Raji (cell line): ENCODE results near the gene SELPLG.

Source experiments
- POLR2A ChIP-seq: IDR thresholded peaks from 2 replicates; pipeline ENCODE4 v1.6.1; 2011; ENCODE audit warnings: low read depth, low read length, control low read depth; ENCODE audit not compliant: insufficient read depth

The SELPLG gene

DNA sequence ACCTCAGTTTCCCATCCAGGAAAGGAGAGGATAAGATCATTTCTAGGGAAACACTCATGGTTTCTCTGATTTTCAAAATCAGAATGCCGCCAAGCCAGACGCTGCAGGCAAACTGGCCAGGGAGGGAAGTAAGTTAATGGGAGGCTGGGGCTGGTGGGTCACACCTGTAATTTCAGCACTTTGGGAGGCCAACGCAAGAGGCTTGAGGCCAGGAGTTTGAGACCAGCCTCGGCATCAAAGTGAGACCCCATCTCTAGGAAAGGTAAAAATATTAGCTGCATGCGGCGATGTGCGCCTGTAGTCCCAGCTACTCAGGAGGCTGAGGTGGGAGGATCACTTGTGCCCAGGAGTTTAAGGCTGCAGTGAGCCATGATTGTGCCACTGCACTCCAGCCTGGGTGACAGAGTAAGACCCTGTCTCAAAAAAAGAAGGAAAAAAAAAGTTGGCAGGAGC is 587 bp downstream of the SELPLG start:
- no peak for TF ChIP-seq POLR2A

DNA sequence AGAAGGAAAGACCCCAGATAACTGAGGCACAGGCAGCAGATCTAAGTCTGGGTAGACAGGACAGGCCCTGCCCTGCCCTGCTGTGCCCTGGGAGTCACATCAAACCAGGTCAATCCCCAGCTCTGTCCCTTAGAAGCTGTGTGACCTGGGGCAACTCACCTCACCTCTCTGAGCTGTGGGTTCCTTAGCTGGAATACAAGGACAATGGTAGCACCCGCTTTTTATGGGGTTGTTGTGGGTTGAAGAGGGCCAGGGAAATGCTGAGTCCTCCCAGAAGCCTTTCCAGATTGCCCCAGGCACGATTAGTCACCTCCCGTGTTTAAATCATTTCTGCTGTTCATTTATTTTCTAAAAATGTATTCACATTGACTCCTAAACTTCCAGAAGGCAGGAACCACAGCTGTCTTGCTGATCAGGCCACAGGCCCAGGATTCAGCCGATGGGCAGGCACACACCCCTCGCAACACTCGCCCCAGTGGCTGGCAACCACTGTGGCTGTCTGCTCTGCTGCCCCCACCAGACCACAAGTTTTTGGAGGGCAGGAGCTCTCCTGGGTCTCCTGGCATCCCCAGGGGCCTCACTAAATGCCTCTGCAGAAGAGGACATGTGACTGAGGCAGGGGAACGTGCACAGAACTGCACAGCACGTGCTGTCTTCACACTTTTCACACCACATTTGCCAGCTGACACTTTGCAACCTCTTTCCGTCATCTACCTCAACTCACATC is 3.0 kb downstream of the SELPLG start:
- TF ChIP-seq POLR2A = no peak

DNA sequence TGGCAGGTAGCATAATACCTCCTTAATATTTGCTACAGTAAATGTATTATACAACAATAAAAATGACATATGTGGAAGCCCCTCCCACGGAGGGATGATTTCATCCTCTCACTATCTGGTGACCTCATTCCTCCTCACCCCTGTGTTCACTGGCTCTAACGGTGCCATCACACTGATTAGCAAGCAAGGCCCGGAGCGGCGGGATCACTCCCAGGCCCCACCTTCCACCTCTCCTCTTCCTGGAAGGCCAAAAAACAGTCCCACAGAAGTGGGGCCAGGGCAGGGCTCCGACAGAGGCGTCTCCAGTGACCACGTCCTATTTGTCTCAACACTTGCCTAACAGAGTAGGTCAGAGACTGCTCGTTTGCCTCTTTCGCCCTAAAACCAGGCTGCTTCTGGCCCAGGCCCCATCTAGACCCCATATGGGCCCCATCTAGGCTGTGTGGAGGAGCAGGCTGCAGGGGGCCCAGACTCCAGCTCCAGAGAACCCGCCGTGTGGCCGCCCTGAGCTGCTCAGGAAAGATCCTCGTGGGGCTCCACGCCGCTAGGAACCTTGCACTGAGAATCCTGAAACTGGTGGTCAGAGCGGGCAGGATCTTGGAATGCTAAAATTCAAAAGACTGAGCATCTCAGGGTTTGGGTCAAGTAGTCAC is 3.7 kb downstream of the SELPLG start:
- TF ChIP-seq POLR2A = no peak

DNA sequence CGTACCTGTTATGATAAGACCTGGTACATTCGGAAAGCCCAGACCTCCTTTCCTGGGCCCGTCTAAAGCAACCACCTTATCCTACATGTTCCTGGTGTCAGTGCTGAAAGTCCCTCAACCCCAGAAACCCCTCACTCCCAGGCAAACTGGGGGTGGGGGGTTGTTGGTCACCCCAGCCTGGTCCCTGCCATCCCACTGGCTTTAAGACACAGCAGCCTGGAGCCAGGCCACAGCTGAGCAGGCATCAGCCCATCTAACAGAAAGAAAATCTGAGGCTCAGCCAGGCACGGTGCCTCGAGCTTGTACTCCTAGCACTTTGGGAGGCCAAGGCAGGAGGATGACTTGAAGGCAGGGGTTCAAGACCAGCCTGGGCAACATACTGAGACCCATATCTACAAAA is 4.5 kb downstream of the SELPLG start:
- no peak for TF ChIP-seq POLR2A

DNA sequence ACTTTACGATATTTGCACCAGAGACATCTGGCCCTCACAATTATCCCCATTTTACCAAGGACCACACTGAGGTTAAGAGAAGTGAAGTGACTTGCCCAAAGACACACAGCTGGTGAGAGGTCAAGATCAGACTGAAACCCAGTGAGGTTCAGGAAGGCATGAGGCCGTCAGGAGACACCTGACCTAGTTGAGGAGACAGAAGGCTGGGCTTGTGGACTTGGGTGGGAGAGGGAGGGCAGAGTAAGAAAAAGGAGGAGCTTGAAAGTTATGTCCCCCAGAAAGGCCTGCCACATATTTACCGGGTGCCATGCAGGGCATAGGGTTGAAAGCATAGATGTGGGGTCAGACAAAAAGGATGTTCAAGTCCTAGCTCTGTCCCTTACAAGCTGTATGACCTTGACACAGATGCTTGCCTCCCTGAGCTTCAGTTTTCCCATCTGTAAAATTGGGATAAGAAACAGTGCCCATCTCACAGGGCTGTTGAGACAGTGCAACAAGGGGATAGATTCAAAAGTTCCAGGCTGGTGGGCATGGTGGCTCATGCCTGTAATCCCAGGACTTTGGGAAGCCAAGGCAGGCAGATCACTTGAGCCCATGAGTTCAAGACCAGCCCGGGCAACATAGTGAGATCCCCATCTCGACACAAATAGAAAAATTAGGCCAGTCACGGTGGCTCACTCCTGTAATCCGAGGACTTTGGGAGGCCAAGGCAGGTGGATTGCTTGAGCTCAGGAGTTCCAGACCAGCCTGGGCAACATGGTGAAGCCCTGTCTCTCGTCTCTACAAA is 6.4 kb downstream of the SELPLG start:
- no peak for TF ChIP-seq POLR2A

DNA sequence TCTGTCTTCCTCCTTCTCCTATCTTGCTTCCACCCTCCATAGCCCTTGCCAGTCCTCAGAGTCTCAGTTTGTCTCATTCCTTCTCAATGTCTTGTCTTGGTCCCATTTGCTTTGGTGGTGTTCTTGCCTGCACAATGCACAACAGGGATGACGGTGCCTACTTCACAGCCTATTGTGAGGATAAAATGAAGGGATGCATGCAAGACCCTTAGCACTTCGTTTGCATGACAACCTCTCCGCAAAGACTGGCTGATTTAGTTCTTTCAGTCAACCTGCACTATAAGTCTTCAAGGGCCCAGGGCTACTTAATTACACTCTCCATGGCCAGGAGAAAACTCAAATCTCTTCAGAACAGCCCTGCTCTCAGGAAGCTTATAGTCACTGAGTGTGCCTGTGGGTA is 8.5 kb downstream of the SELPLG start:
- TF ChIP-seq POLR2A = no peak

DNA sequence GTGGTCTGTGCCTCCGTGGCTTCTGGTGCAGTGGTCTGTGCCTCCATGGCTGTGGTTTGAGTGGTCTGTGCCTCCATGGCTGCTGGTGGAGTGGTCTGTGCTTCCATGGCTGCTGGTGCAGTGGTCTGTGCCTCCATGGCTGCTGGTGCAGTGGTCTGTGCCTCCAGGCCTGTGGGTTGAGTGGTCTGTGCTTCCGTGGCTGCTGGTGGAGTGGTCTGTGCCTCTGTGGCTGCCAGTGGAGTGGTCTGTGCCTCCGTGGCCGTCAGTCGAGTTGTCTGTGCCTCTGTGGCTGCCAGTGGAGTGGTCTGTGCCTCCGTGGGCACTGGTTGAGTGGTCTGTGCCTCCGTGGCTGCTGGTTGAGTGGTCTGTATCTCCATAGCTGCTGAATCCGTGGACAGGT is 10.1 kb downstream of the SELPLG start:
- TF ChIP-seq POLR2A = no peak

DNA sequence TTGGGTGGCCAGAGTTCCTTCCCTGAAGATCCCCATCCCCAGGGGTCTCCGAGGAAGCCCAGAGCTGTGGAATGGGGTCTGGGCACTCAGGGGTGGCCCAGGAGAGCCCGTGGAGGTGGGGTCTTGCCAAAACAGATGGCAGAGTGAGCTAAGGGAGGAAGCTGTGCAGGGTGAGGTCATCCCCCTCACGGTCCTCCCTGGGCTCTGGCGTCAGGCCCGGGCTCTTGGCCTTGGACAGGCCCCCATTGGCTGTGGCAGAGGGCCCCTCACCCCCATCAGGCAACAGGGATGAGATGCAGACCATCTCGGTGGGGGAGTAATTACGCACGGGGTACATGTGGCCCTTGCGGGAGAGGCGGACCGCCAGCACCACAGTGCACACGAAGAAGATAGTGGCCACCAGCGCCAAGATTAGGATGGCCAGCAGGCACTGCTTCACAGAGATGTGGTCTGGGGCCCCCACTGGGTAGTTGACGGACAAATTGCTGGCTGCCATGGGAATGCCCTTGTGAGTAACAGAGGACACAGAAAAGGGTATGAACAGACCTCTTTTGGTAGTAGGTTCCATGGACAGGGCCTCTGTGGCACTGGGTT is 10.7 kb downstream of the SELPLG start:
- no peak for TF ChIP-seq POLR2A

DNA sequence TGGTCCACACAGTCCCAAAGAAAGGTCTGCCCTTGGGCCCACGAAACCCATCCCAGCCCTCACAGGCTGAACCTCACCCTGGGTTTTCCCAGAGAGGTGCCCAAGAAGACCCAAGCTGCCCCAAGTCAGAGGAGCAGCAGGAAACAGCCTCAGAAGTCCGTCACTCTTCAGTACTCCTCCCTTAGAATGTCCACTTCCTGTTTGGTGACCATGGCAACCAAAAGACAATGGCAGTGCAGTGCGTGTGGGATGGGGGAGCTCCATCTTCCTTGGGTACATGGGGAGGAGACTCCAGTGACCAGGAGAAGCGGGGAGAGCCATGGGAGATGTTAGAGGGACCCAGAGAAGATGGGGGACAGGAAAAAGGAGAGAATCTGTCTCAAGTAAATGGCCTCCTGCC is 11.3 kb downstream of the SELPLG start:
- TF ChIP-seq POLR2A = no peak

DNA sequence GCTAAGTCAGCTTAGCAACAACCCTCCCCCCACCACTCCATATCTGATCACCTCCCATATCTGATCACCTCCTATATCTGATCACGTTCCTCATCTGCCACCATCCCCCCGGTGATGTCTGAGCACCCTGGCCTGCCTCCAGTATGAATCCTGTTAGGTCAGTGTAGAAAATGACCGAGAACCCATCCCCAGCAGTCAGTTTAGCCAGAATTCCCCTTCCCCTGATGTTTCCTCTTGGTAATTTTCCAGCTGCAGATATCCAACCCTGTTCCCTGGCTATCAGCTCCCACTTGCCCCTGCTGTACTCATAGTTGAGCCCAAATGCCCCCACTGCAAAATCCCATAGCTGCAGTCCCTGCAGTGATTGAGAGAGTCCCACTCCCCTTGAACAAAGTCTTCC is 12.5 kb downstream of the SELPLG start:
- no peak for TF ChIP-seq POLR2A

DNA sequence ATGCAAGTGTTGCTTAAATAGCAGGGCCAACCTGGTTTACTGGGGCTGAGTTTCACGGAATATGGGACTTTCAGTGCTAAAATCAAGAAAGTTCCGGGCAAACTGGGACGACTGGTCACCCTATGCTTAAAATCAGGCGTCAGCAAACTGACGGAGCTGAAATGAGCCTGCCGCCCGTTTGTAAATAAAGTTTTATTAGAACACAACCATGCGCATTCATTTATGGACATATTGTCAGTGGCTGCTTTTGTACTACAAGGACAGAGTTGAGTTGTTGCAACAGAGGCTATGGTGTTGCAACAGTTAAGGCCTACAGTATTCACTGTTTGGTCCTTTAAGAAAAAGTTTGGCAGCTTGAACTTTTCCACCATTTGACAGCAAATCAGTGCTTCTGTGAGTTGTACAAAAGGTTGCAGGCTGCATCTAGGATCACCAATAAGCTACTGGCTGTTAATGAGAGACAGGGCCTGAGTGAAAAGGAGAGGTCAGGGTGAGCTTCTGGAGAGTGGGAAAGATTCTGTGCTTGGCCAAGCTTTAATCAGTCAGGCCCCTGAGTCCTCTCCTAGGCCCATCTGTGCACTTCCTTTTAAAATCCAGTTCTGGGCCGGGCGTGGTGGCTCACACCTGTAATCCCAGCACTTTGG is 13.3 kb downstream of the SELPLG start:
- TF ChIP-seq POLR2A = no peak

DNA sequence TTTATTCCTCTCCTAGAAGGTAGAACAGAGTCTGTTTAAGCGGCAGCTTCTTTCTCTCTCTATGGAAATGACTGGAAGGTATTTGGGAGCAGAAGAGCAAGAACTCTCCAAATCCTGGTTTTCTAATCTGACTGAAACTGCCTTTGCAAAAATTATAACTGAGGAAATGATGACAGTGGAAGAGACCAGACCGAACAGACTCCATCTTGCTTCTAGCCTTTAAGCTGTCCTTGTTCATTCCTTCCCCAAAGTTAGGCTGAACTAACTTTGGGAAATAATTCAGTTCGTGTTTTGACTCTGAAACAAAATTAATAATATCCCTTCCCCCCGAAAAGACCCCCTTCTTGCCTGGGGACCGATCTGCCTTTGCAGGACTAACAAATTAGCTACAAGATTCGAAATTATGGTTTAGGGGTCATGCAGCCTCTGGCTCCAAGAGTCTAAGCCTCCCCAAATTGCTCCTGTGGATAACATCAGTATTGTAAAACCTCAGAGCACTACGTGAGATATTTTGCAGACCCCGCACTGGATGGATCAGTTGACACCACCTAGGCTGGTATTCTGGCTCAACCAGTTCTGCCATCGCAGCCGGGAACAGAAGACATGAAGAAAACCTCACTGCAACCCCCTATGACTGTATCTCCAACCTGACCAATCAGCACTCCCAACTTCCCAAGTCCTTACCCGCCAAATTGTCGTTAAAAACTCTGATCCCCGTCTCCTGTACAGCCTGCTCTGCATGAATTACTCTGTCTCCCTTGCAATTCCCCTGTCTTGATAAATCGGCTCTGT is 14.1 kb downstream of the SELPLG start:
- no peak for TF ChIP-seq POLR2A

DNA sequence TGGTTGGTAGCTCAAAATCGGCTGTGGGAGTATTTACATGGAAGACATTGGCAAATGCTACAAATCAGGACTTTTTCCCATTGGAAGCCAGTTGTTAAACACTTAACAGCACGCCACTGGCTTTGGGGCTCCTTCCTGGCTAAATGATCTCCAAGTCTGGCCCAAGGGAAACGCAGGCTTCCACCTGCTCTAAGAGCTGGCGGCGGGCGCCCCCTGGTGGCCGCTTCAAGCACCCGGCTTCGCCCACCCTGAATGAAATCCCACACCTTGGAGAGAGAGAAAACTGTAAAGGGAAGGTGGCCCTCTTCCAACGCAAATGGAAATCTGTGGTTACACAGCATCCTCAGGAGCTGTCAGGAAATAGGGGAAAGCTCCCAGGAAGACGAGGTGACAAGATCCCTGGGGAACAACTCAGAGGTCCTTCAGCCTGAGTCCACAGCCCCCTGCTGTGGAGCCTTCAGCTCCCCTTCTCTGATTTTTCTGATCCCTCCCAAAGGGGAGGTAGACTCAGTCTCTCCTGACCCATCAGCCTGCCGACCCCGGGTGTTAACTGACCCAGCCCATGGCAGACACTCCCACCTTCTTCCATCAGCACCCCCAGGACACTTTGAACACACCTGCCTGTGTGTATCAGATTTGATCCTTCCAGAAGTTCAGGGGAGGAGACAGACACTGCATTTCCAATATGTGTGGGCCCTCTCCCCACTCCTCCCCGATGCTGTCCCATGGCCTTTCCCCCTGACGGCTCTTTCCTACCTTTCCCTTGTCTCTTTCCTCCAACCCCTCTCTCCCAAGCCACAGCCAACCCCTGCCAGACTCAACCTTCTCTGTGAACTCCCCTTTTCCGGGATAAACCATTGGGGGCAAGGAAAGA is 15.4 kb downstream of the SELPLG start:
- TF ChIP-seq POLR2A = no peak
